Progenitor cell of endocrine pancreas (in vitro differentiated cells): ENCODE data around the gene RASGRP2. TPM values are rescaled to one million over a fixed set of nuclear protein-coding genes. Genes with fewer than 3 reads are reported as not detected.

Experiments used
- DNase-seq: peaks from one replicate; pipeline ENCODE4 v3.0.0; 2021; ENCODE audit warnings: low spot score; ENCODE audit not compliant: unreplicated experiment
- H3K27ac Mint-ChIP-seq: 2 replicates; pipeline ENCODE4 v1.8.0; 2021; ENCODE audit warnings: mild to moderate bottlenecking, moderate library complexity, mixed read lengths
- H3K27me3 Mint-ChIP-seq: 2 replicates; pipeline ENCODE4 v1.8.0; 2021; ENCODE audit warnings: mixed read lengths
- H3K36me3 Mint-ChIP-seq: 2 replicates; pipeline ENCODE4 v1.8.0; 2022; ENCODE audit warnings: mixed read lengths; ENCODE audit not compliant: insufficient read depth
- H3K4me1 Mint-ChIP-seq: 2 replicates; pipeline ENCODE4 v1.8.0; 2021; ENCODE audit warnings: low read depth, mixed read lengths
- H3K4me3 Mint-ChIP-seq: 2 replicates; pipeline ENCODE4 v1.8.0; 2021; ENCODE audit warnings: low read depth, mild to moderate bottlenecking, moderate library complexity, mixed read lengths
- H3K9me3 Mint-ChIP-seq: 2 replicates; pipeline ENCODE4 v1.8.0; 2021; ENCODE audit warnings: low read depth, mixed read lengths
- CTCF ChIP-seq: fragments of 200-600 bp; sonication (generic); IDR thresholded peaks from one replicate; pipeline ENCODE4 v1.5.0; 2021; ENCODE audit warnings: antibody characterized with exemption, mild to moderate bottlenecking; ENCODE audit not compliant: unreplicated experiment
- total RNA-seq: library from RNA; stranded (reverse); gene quantifications from 2 replicates; pipeline ENCODE4 v1.2.1, GENCODE V29; 2021

The RASGRP2 gene
- total RNA-seq, 1 donor from 2014 or later: 0.53 TPM

- Mint-ChIP-seq H3K4me1 (peaks cover 37% of the 10 kb centered on the region), H3K4me3 (no peak overlapping the region), H3K9me3 (no peaks in the 10 kb centered on the region), H3K27me3 (no peaks in the 10 kb centered on the region), H3K27ac (peak overlapping the region; percentile 50), H3K36me3 (peaks cover 25% of the 10 kb centered on the region)
- TF ChIP-seq CTCF: no peak
- no peak for DNase-seq
Observed at GRCh38 chr11:64762277-64762673, 18.3 kb upstream of the RASGRP2 start.

GRCh38 chr11:64760759-64761420 is 16.9 kb upstream of the RASGRP2 start:
- H3K27me3 Mint-ChIP-seq: no peaks in the 10 kb centered on the region
- TF ChIP-seq CTCF: no peak
- H3K27ac Mint-ChIP-seq: no peak overlapping the region
- H3K4me3 Mint-ChIP-seq: no peak overlapping the region
- no peak for DNase-seq
- peaks cover 23% of the 10 kb centered on the region for H3K36me3 Mint-ChIP-seq
- no peaks in the 10 kb centered on the region for H3K9me3 Mint-ChIP-seq
- H3K4me1 Mint-ChIP-seq: peaks cover 37% of the 10 kb centered on the region

GRCh38 chr11:64759722-64760719 is 16.1 kb upstream of the RASGRP2 start, which contains the start of gene PYGM:
PYGM (minus strand) TSS chr11:64759974; CDS start chr11:64759898, 76 bp downstream.
- H3K4me1 Mint-ChIP-seq: peaks cover 35% of the 10 kb centered on the region
- DNase-seq: no peak
- no peaks in the 10 kb centered on the region for H3K9me3 Mint-ChIP-seq
- no peaks in the 10 kb centered on the region for H3K27me3 Mint-ChIP-seq
- peaks cover 20% of the 10 kb centered on the region for H3K36me3 Mint-ChIP-seq
- peak within 1 kb of the TSS; percentile 44 for H3K27ac Mint-ChIP-seq
- no peak for TF ChIP-seq CTCF
- no peak within 1 kb of the TSS for H3K4me3 Mint-ChIP-seq

- Mint-ChIP-seq H3K27ac (no peak overlapping the region), H3K36me3 (peaks cover 12% of the 10 kb centered on the region), H3K9me3 (no peaks in the 10 kb centered on the region), H3K4me1 (peaks cover 28% of the 10 kb centered on the region), H3K4me3 (no peak overlapping the region), H3K27me3 (no peaks in the 10 kb centered on the region)
- no peak for TF ChIP-seq CTCF
- DNase-seq: no peak
Observed at GRCh38 chr11:64759131-64759721, 15.3 kb upstream of the RASGRP2 start.
